K562 (cell line): ENCODE results near the gene ADCY4. TPM values are rescaled to one million over a fixed set of nuclear protein-coding genes. Genes with fewer than 3 reads are reported as not detected.

Experiments used
- ATF1 ChIP-seq, 2 experiments: fragments of 450-650 bp in 1 of 2; IDR thresholded peaks; 2 replicates each; pipeline ENCODE4 v1.6.1; 2016; ENCODE audit warnings: missing compliant biosample characterization in 1 of 2, missing genetic modification characterization in 1 of 2
- CXXC5 ChIP-seq: fragments of 250-450 bp; sonication (Bioruptor Pico); IDR thresholded peaks from 2 replicates; pipeline ENCODE4 v1.8.0; 2022; ENCODE audit warnings: inconsistent platforms, mild to moderate bottlenecking, moderate library complexity
- FOXJ3 ChIP-seq: sonication (generic); formaldehyde crosslinking; IDR thresholded peaks from 2 replicates; pipeline ENCODE4 v1.4.0; 2020; ENCODE audit warnings: mild to moderate bottlenecking, missing genetic modification reagents
- FOXM1 ChIP-seq, 2 experiments: fragments of 450-650 bp in 1 of 2; sonication (generic) in 1 of 2; formaldehyde crosslinking in 1 of 2; IDR thresholded peaks; 2 replicates each; pipeline versions ENCODE4 v1.6.1 to v1.9.0; 2017 to 2022; ENCODE audit warnings: low read depth in 2 of 2, mild to moderate bottlenecking in 2 of 2, missing genetic modification reagents in 1 of 2, moderate library complexity in 1 of 2
- GABPA ChIP-seq: fragments of 200-800 bp; sonication (Bioruptor generic); conservative IDR thresholded peaks from 2 replicates; pipeline ENCODE4 v1.6.1; 2016; ENCODE audit warnings: low read depth, missing genetic modification characterization, missing compliant biosample characterization
- KDM1A ChIP-seq, 2 experiments: fragments of 450-650 bp; IDR thresholded peaks; 2 replicates each; pipeline ENCODE4 v1.6.1; 2016; ENCODE audit warnings: mild to moderate bottlenecking in 2 of 2
- KDM5B ChIP-seq: fragments of 200-600 bp; sonication (generic); IDR thresholded peaks from 2 replicates; pipeline ENCODE4 v1.6.1; 2012; ENCODE audit warnings: low read depth, mild to moderate bottlenecking, moderate library complexity, low read length, control low read depth, inconsistent platforms; ENCODE audit not compliant: insufficient replicate concordance
- LARP7 ChIP-seq: fragments of 450-650 bp; IDR thresholded peaks from 2 replicates; pipeline ENCODE4 v1.6.1; 2016
- NR2C1 ChIP-seq, 2 experiments: fragments of 450-650 bp; IDR thresholded peaks; 2 replicates each; pipeline ENCODE4 v1.6.1; 2017; ENCODE audit warnings: mild to moderate bottlenecking in 2 of 2, antibody characterized with exemption in 1 of 2, inconsistent platforms in 1 of 2, missing compliant biosample characterization in 1 of 2, missing genetic modification characterization in 1 of 2
- RB1 ChIP-seq: fragments of 450-650 bp; IDR thresholded peaks from 2 replicates; pipeline ENCODE4 v1.6.1; 2017; ENCODE audit warnings: low read depth, mild to moderate bottlenecking
- RFX5 ChIP-seq: IDR thresholded peaks from 2 replicates; pipeline ENCODE4 v1.6.1; 2011; ENCODE audit warnings: low read depth, mild to moderate bottlenecking, improper control_type of control experiment, low read length
- ZKSCAN3 ChIP-seq: fragments of 250-450 bp; sonication (Bioruptor Pico); IDR thresholded peaks from 2 replicates; pipeline ENCODE4 v1.4.0; 2020
- polyA plus RNA-seq, 8 experiments: library from polyadenylated mRNA; depleted of rRNA in 4 of 8; stranded (reverse) in 5 of 8; unstranded in 3 of 8; fragments of >200 nt; fragmentation: Nextera tagmentation in 2 of 8; fragmentation: Illumina TruSeq in 1 of 8; extraction: Ambion mirVana in 2 of 8; extraction: Trizol in 1 of 8; gene quantifications; 2 replicates each; pipeline versions ENCODE4 v1.2.1 to v1.2.3, GENCODE V29; 2011 to 2014; ENCODE audit warnings: inconsistent platforms in 1 of 8, missing spikeins in 1 of 8
- total RNA-seq, 7 experiments: library from RNA; depleted of rRNA in 6 of 7; stranded (reverse); fragments of >200 nt in 6 of 7; fragmentation: Illumina TruSeq in 2 of 7; extraction: Trizol in 2 of 7; gene quantifications; 2 replicates each; pipeline versions ENCODE4 v1.2.1 to v1.2.3, GENCODE V29; 2011 to 2021; ENCODE audit warnings: low replicate concordance in 1 of 7
- TF ChIP-seq, protein P1 (sequence below), 3 experiments: fragments of 200-800 bp in 1 of 3; sonication (Bioruptor generic) in 1 of 3; sonication (generic) in 1 of 3; formaldehyde crosslinking in 1 of 3; IDR thresholded peaks; 2 replicates each; pipeline versions ENCODE4 v1.6.1 to v1.8.0; 2016 to 2022; ENCODE audit warnings: mild to moderate bottlenecking in 2 of 3, missing compliant biosample characterization in 2 of 3, missing genetic modification characterization in 2 of 3, missing genetic modification reagents in 1 of 3
- TF ChIP-seq, protein P2 (sequence below): fragments of 450-650 bp; IDR thresholded peaks from 2 replicates; pipeline ENCODE4 v1.7.0; 2016; ENCODE audit warnings: borderline replicate concordance
- TF ChIP-seq, protein P3 (sequence below): sonication (generic); formaldehyde crosslinking; IDR thresholded peaks from 2 replicates; pipeline ENCODE4 v1.8.0; 2022; ENCODE audit warnings: missing genetic modification reagents, mild to moderate bottlenecking, moderate library complexity, borderline replicate concordance
- TF ChIP-seq, protein P4 (sequence below): IDR thresholded peaks from 2 replicates; pipeline ENCODE4 v1.6.1; 2016; ENCODE audit warnings: missing genetic modification characterization, missing compliant biosample characterization
- TF ChIP-seq, protein P5 (sequence below): fragments of 450-650 bp; IDR thresholded peaks from 2 replicates; pipeline ENCODE4 v1.6.1; 2016

The ADCY4 gene
- total and polyA plus RNA-seq, 9 of the 15 experiments (the other 6 are each of a cell fraction or from before 2014, with no cell fraction given) = 0.04 to 0.31 (median 0.15) TPM; not detected in 2

DNA sequence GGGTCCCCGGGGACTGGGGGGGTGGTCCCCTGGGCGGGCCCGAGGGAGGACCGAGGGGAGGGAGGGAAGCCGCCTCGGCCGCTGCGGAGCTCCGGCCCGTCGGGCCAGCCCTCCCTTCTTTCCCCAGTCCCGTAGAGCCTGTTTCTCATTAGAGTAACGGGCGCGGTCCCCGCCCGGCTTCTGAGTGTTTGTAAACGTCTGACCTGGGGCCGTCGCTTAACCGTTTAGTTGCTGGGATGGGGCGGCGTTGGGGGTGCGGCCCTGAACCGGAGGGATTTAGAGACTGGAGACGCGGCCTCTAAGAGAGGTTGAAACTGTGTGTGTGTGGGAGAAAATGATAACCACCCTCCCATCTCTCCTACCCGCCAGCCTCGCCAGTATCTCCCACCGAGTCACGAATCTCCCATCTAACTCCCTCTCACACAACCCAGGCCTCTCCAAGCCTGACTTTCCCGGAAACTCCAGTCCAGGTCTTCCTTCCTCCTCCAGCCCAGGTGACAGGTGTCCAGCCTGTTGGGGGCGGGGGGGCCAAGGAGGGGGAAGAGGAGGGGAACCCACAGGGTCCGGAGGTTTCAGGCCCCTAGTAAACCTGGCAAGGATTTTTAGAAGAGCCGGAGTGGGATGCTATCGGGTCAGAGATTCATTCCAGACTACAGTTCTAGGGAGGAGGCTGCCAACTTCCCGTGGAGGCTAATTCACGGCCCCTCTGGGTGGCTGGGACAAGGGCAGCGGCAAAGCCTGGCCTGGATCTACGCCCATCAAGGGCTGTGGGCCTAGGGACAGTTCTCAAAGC lies 32.0 kb upstream of the ADCY4 start (continued):
- TF ChIP-seq LARP7 (0 out of 2 replicates have a peak, but pooled peaks have one; percentile 29), NR2C1 (IDR thresholded peaks at IDR 0.05) (no peak), NR2C1 (tag; IDR thresholded peaks at IDR 0.05) (no peak), RB1 (0 out of 2 replicates have a peak, but pooled peaks have one; percentile 22), FOXM1 (IDR thresholded peaks at IDR 0.05; ENCODE audit: low read depth) (peak; percentile 68; the same call in 1 of the 2 replicates), FOXM1 (CRISPR knock-in tag; IDR thresholded peaks at IDR 0.05; ENCODE audit: low read depth) (no peak), KDM1A (IDR thresholded peaks at IDR 0.05) (0 out of 4 replicates have a peak, but pooled peaks of 1 of the 2 experiments have one; percentile 19), CXXC5 (CRISPR knock-in tag) (peak; percentile 30; the same call in 1 of the 2 replicates), GABPA (tag) (no peak), ATF1 (CRISPR knock-in tag; IDR thresholded peaks at IDR 0.05) (no peak), ATF1 (tag; IDR thresholded peaks at IDR 0.05) (0 out of 2 replicates have a peak, but pooled peaks have one; percentile 18), RFX5 (no peak), ZKSCAN3 (CRISPR knock-in tag) (no peak), FOXJ3 (no peak), KDM5B (peak; percentile 35)
- TF ChIP-seq, protein P1, sequence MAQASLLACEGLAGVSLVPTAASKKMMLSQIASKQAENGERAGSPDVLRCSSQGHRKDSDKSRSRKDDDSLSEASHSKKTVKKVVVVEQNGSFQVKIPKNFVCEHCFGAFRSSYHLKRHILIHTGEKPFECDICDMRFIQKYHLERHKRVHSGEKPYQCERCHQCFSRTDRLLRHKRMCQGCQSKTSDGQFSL (CRISPR knock-in tag; IDR thresholded peaks at IDR 0.05) = peak; percentile 49; the same call in 1 of the 2 replicates
- TF ChIP-seq, protein P1 (tag; IDR thresholded peaks at IDR 0.05) = peak in 1 of 2 experiments; percentile 64; a peak in 2 of 4 replicates
- TF ChIP-seq, protein P2, sequence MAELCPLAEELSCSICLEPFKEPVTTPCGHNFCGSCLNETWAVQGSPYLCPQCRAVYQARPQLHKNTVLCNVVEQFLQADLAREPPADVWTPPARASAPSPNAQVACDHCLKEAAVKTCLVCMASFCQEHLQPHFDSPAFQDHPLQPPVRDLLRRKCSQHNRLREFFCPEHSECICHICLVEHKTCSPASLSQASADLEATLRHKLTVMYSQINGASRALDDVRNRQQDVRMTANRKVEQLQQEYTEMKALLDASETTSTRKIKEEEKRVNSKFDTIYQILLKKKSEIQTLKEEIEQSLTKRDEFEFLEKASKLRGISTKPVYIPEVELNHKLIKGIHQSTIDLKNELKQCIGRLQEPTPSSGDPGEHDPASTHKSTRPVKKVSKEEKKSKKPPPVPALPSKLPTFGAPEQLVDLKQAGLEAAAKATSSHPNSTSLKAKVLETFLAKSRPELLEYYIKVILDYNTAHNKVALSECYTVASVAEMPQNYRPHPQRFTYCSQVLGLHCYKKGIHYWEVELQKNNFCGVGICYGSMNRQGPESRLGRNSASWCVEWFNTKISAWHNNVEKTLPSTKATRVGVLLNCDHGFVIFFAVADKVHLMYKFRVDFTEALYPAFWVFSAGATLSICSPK = 0 out of 2 replicates have a peak, but pooled peaks have one; percentile 19
- TF ChIP-seq, protein P3, sequence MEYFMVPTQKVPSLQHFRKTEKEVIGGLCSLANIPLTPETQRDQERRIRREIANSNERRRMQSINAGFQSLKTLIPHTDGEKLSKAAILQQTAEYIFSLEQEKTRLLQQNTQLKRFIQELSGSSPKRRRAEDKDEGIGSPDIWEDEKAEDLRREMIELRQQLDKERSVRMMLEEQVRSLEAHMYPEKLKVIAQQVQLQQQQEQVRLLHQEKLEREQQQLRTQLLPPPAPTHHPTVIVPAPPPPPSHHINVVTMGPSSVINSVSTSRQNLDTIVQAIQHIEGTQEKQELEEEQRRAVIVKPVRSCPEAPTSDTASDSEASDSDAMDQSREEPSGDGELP (CRISPR knock-in tag) = peak; percentile 66; the same call in 1 of the 2 replicates
- TF ChIP-seq, protein P4, sequence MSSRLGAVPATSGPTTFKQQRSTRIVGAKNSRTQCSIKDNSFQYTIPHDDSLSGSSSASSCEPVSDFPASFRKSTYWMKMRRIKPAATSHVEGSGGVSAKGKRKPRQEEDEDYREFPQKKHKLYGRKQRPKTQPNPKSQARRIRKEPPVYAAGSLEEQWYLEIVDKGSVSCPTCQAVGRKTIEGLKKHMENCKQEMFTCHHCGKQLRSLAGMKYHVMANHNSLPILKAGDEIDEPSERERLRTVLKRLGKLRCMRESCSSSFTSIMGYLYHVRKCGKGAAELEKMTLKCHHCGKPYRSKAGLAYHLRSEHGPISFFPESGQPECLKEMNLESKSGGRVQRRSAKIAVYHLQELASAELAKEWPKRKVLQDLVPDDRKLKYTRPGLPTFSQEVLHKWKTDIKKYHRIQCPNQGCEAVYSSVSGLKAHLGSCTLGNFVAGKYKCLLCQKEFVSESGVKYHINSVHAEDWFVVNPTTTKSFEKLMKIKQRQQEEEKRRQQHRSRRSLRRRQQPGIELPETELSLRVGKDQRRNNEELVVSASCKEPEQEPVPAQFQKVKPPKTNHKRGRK (tag) = no peak
- TF ChIP-seq, protein P5, sequence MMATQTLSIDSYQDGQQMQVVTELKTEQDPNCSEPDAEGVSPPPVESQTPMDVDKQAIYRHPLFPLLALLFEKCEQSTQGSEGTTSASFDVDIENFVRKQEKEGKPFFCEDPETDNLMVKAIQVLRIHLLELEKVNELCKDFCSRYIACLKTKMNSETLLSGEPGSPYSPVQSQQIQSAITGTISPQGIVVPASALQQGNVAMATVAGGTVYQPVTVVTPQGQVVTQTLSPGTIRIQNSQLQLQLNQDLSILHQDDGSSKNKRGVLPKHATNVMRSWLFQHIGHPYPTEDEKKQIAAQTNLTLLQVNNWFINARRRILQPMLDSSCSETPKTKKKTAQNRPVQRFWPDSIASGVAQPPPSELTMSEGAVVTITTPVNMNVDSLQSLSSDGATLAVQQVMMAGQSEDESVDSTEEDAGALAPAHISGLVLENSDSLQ = peak; percentile 32
